Measurements from ENCODE around the gene C11orf24. TPM values are rescaled to one million over a fixed set of nuclear protein-coding genes. Genes with fewer than 3 reads are reported as not detected.

The C11orf24 gene
- total and polyA plus RNA-seq, 2 of the 4 experiments (the other 2 are of a cell fraction): 42.5 to 135 TPM

DNA sequence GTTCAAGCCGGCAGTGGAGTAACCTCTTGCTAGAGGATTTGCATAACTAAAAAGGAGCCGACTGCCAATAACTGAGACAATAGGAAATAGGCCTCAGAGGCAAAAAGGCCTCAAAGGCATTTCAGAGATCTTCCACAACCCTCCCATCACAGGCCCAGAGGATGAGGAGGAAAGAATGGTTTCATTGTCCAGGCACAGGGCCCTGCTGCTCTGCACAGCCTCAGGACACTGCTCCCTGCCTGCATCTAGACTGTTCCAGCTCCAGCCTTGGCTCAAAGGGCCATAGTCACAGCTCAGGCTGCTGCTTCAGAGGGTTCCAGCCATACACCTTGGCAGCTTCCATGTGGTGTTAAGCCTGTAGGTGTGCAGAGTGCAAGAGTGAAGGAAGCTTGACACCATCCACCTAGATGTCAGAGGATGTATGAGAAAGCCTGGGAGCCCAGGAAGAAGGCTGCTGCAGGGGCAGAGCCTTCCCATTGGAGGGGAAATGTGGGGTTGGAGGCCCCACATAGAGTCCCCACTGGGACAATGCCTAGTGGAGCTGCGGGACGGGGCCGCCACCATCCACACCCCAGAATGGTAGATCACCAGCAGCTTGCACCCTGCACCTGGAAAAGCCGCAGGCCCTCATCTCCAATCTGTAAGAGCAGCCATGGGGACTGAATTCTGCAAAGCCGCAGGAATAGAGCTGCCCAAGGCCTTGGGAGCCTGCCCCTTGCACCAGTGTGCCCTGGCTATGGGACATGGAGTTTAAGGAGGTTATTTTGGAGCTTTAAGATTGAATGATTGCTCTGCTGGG lies 32.4 kb upstream of the C11orf24 start:
- H3K27me3 ChIP-seq (ENCODE audit: control insufficient read depth, insufficient read depth, low read length): no peaks in the 10 kb centered on the region; the same call in 1 of the 2 replicates
- H3K4ac ChIP-seq (ENCODE audit: low read depth, low read length): no peak overlapping the region
- POLR2A ChIA-PET (ENCODE audit: unreplicated experiment): no interaction called here
- ATAC-seq (ENCODE audit: low read depth) (no peak), DNase-seq (no peak)
- BruUV-seq (replicated peaks): no TSS peak
- no peaks in the 10 kb centered on the region for H4K20me1 ChIP-seq (ENCODE audit: insufficient read depth, low read length)
- no peak overlapping the region for H2BK20ac ChIP-seq (ENCODE audit: low read depth, low read length)
- H2AK9ac ChIP-seq (replicated peaks; ENCODE audit: low read depth, low read length, poor library complexity): no peak overlapping the region
- no peak overlapping the region for H2AK5ac ChIP-seq (ENCODE audit: low read depth, low read length)
- intact Hi-C loops (cut with micrococcal nuclease) (no loop called here), in situ Hi-C loops (cut with MboI; ENCODE audit: low sequenced_read_pairs) (no loop called here), dilution Hi-C loops (cut with HindIII; ENCODE audit: low sequenced_read_pairs, unreplicated experiment) (no loop called here)
- peaks cover 3% of the 10 kb centered on the region; the same call in 1 of the 2 replicates for H3K9me3 ChIP-seq (ENCODE audit: control insufficient read depth, insufficient read depth, low read length)
- no peak overlapping the region for H4K5ac ChIP-seq (ENCODE audit: low read depth, low read length)
- no peak overlapping the region for H3K56ac ChIP-seq (ENCODE audit: extremely low read depth, insufficient read depth, low read length)
- no peak overlapping the region for H3K18ac ChIP-seq (ENCODE audit: low read depth, low read length)
- no peak overlapping the region for H2BK120ac ChIP-seq (ENCODE audit: low read depth, low read length)
- no peak overlapping the region for H3K23ac ChIP-seq (ENCODE audit: low read depth, low read length)
- no peaks in the 10 kb centered on the region for H3K36me3 ChIP-seq (ENCODE audit: control insufficient read depth, insufficient read depth, low read length)
- H2AFZ ChIP-seq (replicated peaks; ENCODE audit: low read length, poor library complexity): no peak overlapping the region
- no peak overlapping the region for H3K4me2 ChIP-seq (ENCODE audit: low read depth, low read length)
- peaks cover 2% of the 10 kb centered on the region for H3K4me1 ChIP-seq (ENCODE audit: control insufficient read depth, insufficient read depth, low read length)
- H2BK15ac ChIP-seq (ENCODE audit: low read depth, low read length): no peak overlapping the region; the same call in 2 of the 3 replicates
- H3K9ac ChIP-seq (ENCODE audit: low read depth, low read length): no peak overlapping the region
- no peaks in the 10 kb centered on the region for H3K79me1 ChIP-seq (ENCODE audit: low read depth in 1 of 2, low read length in 2 of 2)
- H4K8ac ChIP-seq (ENCODE audit: low read depth in 2 of 2, low read length in 2 of 2): no peak overlapping the region
- H3K4me3 ChIP-seq (ENCODE audit: insufficient read depth, low read depth, low read length): no peak overlapping the region
- H3K27ac ChIP-seq (ENCODE audit: insufficient read depth, low read length): no peak overlapping the region
- CTCF ChIA-PET: no interaction called here
- no peaks in the 10 kb centered on the region for H3K9me1 ChIP-seq (ENCODE audit: insufficient read depth, low read length)
- no peak overlapping the region for H3K14ac ChIP-seq (replicated peaks; ENCODE audit: low read depth, low read length)
- no peak overlapping the region for H4K91ac ChIP-seq (ENCODE audit: insufficient read depth, low read depth, low read length)
- H2BK5ac ChIP-seq (ENCODE audit: low read depth, low read length, poor library complexity, severe bottlenecking): no peak overlapping the region
- WGBS, 2 experiments (ENCODE audit: extremely low coverage in 2 of 2, insufficient read length in 1 of 2): no CpG with 5 or more reads among the region's 7 CpGs
- TF ChIP-seq FOS (IDR thresholded peaks at IDR 0.05; ENCODE audit: low read depth, low read length): no peak
- TF ChIP-seq CHD1 (IDR thresholded peaks at IDR 0.05; ENCODE audit: low read depth, low read length): no peak
- no peak for TF ChIP-seq MAFK (IDR thresholded peaks at IDR 0.05; ENCODE audit: low read depth, low read length)
- TF ChIP-seq, protein P1, sequence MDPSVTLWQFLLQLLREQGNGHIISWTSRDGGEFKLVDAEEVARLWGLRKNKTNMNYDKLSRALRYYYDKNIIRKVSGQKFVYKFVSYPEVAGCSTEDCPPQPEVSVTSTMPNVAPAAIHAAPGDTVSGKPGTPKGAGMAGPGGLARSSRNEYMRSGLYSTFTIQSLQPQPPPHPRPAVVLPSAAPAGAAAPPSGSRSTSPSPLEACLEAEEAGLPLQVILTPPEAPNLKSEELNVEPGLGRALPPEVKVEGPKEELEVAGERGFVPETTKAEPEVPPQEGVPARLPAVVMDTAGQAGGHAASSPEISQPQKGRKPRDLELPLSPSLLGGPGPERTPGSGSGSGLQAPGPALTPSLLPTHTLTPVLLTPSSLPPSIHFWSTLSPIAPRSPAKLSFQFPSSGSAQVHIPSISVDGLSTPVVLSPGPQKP (IDR thresholded peaks at IDR 0.05; ENCODE audit: borderline replicate concordance, low read depth, low read length): no peak
- no peak for TF ChIP-seq MAZ (IDR thresholded peaks at IDR 0.05; ENCODE audit: borderline replicate concordance, low read depth, low read length)
- TF ChIP-seq RFX5 (IDR thresholded peaks at IDR 0.05; ENCODE audit: low read depth, low read length): no peak
- TF ChIP-seq RCOR1 (IDR thresholded peaks at IDR 0.05; ENCODE audit: insufficient replicate concordance, low read length): no peak
- TF ChIP-seq, protein P2, sequence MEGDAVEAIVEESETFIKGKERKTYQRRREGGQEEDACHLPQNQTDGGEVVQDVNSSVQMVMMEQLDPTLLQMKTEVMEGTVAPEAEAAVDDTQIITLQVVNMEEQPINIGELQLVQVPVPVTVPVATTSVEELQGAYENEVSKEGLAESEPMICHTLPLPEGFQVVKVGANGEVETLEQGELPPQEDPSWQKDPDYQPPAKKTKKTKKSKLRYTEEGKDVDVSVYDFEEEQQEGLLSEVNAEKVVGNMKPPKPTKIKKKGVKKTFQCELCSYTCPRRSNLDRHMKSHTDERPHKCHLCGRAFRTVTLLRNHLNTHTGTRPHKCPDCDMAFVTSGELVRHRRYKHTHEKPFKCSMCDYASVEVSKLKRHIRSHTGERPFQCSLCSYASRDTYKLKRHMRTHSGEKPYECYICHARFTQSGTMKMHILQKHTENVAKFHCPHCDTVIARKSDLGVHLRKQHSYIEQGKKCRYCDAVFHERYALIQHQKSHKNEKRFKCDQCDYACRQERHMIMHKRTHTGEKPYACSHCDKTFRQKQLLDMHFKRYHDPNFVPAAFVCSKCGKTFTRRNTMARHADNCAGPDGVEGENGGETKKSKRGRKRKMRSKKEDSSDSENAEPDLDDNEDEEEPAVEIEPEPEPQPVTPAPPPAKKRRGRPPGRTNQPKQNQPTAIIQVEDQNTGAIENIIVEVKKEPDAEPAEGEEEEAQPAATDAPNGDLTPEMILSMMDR (conservative IDR thresholded peaks at IDR 0.05; ENCODE audit: low read depth, low read length): no peak
- TF ChIP-seq NFE2L2 (IDR thresholded peaks at IDR 0.05; ENCODE audit: low read depth, low read length): no peak
- TF ChIP-seq CEBPB (IDR thresholded peaks at IDR 0.05; ENCODE audit: low read depth, low read length): no peak
- TF ChIP-seq MXI1 (IDR thresholded peaks at IDR 0.05; ENCODE audit: borderline replicate concordance, low read depth, low read length): no peak
- no peak for TF ChIP-seq RAD21 (IDR thresholded peaks at IDR 0.05; ENCODE audit: low read length)
- no peak for TF ChIP-seq SMC3 (IDR thresholded peaks at IDR 0.05; ENCODE audit: low read depth, low read length)
